ENCODE data around the gene LRMDA.
"Not testable (repeated sequence)": the region's sequence is repeated elsewhere in the genome, so short reads cannot be mapped to it uniquely, and the experiment has no call there.

LRMDA gene

GRCh38 chr10:75746356-75746755 lies 314.9 kb downstream of the LRMDA start:
- no peak for DNase-seq (ENCODE audit: low spot score)

- DNase-seq (ENCODE audit: low spot score), result not testable (repeated sequence)
Observed at GRCh38 chr10:75750093-75750875, 318.9 kb downstream of the LRMDA start.

- no peak for DNase-seq (ENCODE audit: low spot score)
Observed at GRCh38 chr10:75751232-75751631, 319.8 kb downstream of the LRMDA start.

- no peak for DNase-seq (ENCODE audit: low spot score)
Observed at GRCh38 chr10:75753621-75754020, 322.2 kb downstream of the LRMDA start.

DNA sequence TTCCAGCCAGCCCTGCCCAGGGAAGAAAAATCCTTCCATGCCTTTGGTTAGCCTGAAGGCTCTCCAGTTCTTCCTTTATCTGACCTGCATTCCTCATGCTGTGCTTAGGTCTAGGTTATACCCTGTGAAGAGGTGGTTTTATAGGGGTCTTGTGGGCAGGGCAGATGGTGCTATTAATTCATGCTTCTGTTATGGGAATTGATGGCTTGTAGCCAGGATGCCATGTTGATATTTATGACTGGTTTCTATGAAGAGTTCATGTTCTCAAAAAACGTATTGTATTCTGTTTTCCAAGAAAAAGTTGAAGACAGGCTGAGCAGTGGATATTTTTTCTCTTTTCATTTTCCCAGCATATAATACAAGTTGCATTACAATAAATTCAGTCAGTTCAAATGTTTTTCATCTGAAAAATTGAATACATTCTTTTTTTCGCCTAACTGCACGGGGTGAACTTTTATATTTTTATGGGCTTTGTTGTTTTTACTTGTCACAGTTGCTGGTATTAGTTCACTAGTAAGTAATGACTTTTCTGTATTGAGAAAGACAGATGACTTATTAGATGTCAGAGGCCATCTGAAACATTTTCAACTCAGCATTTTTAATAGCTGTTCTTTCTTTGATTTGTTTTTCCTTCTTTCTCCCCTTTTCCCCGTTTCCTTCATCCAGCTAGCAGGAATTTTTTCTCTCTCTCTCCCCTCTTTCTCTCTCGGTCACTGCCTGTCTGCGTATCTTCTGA lies 322.8 kb downstream of the LRMDA start:
- no peak for DNase-seq (ENCODE audit: low spot score)

DNA sequence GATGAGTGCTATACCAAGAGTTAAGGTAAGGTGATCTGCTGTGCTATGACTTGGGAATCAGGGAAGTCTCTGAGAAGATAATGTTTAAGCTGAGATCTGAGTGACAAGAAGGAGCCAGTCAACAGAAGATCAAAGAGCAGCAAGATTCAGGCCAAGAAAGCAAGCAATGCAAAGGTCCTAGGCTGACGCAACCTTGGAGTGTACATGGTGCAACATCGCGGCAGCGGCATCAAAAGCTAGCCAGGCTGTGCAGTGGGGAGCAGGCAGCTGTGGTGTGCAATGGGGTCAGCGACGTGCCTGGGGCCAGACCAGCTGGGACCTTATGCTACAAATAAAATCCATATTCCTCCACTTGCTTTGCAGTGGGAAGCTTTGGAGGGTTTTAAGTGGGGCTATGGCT lies 324.1 kb downstream of the LRMDA start:
- no peak for DNase-seq (ENCODE audit: low spot score)

- DNase-seq (ENCODE audit: low spot score), result no peak
Observed at GRCh38 chr10:75761289-75761688, 329.9 kb downstream of the LRMDA start.

GRCh38 chr10:75762431-75762802 lies 331.0 kb downstream of the LRMDA start:
- no peak for DNase-seq (ENCODE audit: low spot score)

DNA sequence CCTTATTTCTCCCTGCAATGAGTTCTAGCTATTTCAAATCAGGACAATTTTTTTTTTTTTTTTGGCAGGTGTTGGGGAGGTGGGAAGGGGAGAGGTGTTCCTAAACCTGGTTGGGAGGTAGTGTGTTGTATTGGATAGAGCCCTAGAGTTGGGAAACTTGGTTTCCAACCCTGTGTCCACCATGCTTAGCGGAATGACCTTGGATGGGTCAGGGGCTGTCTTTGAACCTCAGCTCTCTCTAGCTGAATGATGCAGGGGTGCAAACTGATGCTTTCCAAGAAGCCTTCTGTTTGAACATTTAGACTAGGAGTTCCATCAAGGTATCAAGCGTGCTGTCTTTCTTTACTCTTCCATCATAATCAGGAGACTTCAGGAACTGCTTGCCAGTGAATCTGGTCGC lies 332.2 kb downstream of the LRMDA start:
- DNase-seq (ENCODE audit: low spot score), result no peak

DNA sequence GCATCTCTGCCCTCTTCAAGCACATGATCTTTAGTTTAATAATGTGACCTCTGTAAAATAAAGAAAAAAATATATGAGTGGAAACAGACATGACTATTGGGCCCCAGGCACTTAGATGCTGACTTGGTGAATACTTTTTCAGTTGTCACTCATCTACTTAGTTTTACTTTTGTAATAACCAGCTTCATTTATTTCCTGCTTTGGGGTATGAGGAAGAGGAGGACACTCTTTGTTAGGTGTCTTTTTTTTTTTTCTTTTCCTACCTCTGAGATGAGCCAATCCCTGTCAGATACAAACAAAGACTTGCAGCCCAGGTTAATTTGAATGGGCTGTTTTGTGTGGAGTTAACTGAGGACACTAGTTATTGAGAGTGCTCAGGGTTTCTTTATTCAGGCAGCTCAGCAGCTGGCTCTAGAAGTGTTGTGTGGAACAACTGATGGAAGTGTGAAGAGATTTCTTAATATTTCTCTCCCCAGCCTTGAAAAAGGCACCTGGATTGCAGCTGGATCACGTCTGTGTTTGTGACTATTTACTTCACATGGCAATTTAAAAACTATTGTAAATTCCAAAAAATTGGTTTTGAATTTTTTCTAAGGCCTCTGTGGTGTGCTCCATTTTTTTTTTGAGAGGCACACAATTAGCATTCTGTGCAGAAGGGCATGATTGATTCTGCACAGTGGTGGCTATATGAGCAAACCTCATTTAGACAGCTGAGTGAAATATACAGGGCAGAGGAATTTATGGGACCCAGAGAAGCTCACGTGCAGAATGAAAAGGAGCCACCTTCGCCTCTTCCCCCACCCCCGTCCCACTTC lies 333.8 kb downstream of the LRMDA start:
- no peak for DNase-seq (ENCODE audit: low spot score)

GRCh38 chr10:75765789-75766096 lies 334.3 kb downstream of the LRMDA start:
- no peak for DNase-seq (ENCODE audit: low spot score)

DNA sequence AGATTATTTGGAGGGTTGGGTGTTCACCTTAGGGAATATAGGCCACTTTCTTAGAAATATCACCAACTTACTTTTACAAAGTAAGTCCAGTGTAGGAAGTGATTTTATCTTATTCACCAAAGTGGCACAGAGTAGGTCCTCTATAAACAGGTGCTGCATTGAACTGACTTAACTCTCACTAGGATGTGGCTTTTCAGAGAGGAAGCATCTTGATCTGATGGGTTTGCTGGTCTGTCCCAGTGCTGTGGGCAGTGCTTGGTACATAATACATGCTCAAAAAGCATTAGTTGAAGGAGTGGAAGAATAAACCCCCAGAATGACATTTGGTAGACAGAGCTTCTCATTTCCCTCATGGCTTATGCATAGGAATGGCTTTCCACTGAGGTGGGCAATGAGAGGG lies 334.7 kb downstream of the LRMDA start:
- DNase-seq (ENCODE audit: low spot score), result no peak

DNA sequence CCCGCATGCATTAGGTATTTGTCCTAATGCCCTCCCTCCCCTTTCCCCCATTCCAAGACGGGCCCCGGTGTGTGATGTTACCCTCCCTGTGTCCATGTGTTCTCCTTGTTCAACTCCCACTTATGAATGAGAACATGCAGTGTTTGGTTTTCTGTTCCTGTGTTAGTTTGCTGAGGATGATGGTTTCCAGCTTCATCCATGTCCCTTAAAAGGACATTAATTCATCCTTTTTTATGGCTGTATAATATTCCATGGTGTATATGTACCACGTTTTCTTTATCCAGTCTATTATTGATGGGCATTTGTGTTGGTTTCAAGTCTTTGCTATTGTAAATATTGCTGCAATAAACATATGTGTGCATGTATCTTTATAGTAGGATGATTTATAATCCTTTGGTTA lies 335.3 kb downstream of the LRMDA start:
- not testable (repeated sequence) for DNase-seq (ENCODE audit: low spot score)

DNA sequence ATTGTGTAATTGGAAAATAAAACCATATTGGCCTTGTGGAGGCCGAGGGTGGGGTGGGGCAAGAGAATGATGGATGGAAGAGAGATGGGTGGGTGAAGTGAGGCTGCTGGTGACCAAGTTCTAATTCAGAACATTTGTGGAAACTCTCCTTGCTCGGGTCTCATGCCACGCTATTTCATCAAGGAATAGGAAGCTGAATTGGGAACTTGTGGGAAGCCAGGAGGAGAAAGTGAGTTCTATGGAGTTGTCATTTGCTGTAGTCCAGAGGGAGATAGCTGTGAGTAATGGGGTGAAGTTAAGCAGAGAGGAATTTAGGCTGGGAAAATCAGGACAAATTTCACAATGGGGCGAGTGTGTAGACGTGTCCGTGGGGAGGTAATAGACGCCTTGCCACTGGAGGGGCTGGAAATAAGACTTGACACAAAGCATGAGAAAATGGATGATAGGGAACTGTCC lies 339.2 kb downstream of the LRMDA start:
- DNase-seq (ENCODE audit: low spot score), result no peak

DNA sequence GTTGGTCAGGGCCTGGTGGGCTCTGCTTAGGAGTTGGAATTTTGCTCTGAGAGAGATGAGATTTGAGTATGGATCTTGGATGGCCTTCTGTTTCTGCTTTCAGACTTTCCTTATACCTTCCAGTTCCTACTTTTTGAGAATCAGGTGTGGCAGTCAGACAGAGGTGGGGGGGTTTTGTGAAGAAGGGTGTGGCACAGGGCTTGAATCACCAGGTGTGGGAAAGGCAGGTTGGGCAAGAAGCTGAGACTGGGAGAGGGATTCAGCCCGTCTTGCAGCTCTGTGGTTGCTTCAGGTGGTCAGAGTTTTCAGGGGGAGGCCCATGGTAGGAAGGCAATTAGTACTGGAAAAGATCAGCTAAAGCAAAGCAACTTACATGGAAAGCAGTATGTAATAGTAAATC lies 340.2 kb downstream of the LRMDA start:
- DNase-seq (ENCODE audit: low spot score), result no peak

DNA sequence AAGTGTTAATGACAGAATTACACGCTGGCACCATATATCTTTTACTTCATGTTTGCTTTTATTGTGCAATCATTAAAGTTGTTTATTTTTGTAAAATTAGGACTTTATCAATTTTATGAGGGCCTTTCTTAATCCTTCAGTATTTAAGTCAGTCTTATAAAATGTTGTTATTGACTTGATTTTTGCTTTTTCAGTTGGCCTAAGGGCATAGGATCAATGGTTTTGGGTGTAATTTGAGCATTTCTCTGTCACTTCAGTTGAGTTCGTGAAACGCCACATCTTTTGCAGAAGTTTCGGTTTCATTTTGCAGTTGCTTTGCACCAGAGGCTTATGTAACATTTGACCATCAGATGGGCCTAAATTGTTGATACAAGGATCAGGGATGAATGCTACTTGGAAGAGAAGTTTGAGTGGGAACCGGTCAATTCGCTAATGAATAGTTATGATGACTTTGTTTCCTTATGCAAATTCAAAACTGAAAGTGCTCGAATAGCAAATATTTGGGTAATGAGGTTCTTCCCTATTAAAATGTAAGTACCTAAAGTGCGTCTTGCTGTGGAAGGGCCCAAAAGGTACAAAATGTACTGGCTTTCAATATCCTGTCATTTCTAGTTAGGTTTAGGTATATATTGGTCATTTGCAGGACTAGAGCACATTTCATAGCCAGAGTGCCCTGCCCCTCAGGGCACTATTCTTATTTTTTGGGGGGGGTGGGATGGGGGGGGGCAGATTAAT lies 340.9 kb downstream of the LRMDA start:
- no peak for DNase-seq (ENCODE audit: low spot score)

GRCh38 chr10:75773231-75773780 lies 341.9 kb downstream of the LRMDA start:
- no peak for DNase-seq (ENCODE audit: low spot score)

- DNase-seq (ENCODE audit: low spot score), result no peak
Observed at GRCh38 chr10:75773813-75774782, 342.7 kb downstream of the LRMDA start.

DNA sequence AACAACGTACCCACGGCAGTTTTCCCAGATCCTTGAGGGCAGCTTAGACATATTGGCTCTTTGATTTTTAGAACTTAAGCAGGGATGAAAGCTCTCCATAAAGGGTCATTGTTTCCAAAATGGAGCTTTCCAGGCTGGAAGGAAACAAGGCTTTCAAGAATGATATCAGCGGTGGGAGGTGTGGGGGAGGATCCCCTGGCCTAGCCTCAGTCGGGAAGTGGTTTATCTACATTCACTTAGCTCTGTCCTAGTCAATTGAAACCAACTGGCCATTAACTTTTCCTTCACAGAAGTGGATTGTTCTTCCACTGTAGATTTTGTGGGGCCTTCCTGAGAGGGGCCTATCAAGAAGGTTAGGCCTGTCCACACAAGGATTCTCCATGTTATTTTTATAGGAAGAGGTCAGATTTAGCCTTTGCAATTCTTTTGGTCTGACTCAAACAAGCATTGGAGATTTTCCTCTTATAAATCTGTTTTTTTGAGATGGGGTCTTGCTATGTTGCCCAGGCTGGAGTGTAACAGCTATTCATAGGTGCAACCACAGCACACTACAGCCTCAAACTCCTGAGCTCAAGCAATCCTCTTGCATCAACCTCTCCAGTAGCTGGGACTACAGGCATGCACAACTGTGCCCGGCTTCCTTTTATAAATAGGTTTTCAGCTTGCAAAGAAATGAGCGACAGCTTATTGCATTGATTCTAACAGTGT lies 343.5 kb downstream of the LRMDA start:
- DNase-seq (ENCODE audit: low spot score), result no peak
